22Rv1 (cell line): ENCODE measurements around the gene TBC1D22A.

Experiments
- H3K27ac ChIP-seq: fragments of 450-650 bp; 2 replicates; pipeline ENCODE4 v1.5.1; 2017
- ZFX ChIP-seq: fragments of 450-650 bp; IDR thresholded peaks from 2 replicates; pipeline ENCODE4 v1.6.1; 2017; ENCODE audit warnings: antibody characterized with exemption, borderline replicate concordance
- TF ChIP-seq, protein P1 (sequence below): fragments of 450-650 bp; IDR thresholded peaks from 2 replicates; pipeline ENCODE4 v1.5.1; 2017; ENCODE audit warnings: mild to moderate bottlenecking

TBC1D22A gene

DNA sequence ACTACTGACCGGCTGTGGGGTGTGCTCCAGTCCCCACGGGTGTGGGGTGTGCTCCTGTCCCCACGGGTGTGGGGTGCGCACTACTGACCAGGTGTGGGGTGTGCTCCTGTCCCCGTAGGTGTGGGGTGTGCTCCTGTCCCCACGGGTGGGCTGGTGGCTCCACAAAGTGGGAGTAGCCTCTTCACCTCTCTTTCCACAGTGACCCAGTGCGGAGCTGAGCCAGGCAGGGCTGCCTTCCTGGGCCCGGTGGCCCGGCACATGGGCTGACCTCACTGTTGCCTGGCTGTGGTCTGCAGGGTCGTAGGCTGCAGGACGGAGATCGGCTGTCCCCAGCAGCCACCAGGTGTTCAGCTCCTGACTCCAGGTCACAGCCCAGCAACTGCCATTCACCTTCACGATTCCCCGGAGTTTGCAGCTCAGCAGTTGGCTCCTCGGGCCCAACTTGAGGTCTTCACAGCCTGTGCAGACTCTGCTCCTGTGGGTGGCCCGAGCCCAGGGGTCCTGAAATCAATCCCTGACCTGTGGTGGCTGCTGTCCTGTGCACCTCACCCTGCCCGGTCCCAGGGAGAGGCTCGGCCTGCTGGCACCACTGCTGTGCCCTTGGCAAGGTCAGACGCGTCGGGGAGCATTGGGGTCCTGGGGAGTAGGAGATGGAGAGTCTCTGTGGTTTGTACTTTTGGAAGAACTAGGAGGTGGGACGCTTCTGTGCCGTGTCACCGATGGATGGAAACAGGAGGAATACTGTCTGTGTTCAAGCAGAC, 414.3 kb downstream of the TBC1D22A start:
- H3K27ac ChIP-seq = no peak overlapping the region
- TF ChIP-seq, protein P1, sequence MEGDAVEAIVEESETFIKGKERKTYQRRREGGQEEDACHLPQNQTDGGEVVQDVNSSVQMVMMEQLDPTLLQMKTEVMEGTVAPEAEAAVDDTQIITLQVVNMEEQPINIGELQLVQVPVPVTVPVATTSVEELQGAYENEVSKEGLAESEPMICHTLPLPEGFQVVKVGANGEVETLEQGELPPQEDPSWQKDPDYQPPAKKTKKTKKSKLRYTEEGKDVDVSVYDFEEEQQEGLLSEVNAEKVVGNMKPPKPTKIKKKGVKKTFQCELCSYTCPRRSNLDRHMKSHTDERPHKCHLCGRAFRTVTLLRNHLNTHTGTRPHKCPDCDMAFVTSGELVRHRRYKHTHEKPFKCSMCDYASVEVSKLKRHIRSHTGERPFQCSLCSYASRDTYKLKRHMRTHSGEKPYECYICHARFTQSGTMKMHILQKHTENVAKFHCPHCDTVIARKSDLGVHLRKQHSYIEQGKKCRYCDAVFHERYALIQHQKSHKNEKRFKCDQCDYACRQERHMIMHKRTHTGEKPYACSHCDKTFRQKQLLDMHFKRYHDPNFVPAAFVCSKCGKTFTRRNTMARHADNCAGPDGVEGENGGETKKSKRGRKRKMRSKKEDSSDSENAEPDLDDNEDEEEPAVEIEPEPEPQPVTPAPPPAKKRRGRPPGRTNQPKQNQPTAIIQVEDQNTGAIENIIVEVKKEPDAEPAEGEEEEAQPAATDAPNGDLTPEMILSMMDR = no peak
- TF ChIP-seq ZFX = no peak

DNA sequence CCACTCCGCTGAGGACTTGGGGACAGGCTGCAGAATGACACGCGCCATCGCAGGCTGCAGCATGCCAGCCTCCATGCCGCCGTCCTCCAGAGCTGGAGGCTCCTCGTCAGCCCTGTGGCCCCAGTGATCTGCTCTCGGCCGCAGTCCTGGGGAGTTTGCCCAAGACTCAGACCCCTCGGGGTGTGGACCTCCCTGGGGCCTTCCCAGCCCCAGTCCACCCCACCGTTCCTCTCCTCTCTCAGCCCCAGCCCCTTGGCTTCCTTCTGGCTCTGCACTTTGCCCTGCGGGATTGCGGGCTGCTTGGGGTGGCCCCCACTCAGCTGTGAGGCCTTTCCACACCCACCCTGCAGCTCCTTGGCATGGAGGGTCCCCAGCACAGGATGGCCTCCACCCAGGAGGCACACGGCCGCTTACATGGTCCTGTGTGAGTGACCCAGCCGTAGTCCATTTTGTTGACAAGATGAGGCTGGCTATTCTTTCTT, 414.9 kb downstream of the TBC1D22A start:
- TF ChIP-seq, protein P1 = no peak
- no peak for TF ChIP-seq ZFX
- H3K27ac ChIP-seq = no peak overlapping the region

GRCh38 chr22:47178339-47178738, 415.9 kb downstream of the TBC1D22A start:
- TF ChIP-seq, protein P1 = no peak
- no peak for TF ChIP-seq ZFX
- H3K27ac ChIP-seq = no peak overlapping the region

DNA sequence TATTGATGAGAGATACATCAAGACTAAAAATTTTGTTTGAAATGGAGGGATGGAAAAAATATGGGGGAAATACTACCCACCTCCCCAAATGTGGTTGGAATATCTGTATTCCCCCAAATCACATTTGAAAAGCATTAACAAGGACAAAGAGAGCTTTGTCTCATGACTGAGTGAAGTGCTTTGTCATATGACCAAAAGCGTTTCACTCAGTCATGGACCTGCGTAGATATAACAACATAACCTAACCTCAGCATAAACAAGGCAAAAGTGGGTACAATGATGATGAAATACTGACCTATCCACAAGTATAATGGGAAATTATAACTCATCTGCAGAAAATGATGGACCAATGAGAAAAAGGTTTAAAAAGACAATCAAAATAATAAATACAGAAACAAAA, 418.3 kb downstream of the TBC1D22A start:
- TF ChIP-seq, protein P1 = no peak
- TF ChIP-seq ZFX = no peak
- no peak overlapping the region for H3K27ac ChIP-seq

- TF ChIP-seq ZFX = no peak
- TF ChIP-seq, protein P1 = no peak
These were observed 424.9 kb downstream of the TBC1D22A start for GRCh38 chr22:47187176-47187957.

DNA sequence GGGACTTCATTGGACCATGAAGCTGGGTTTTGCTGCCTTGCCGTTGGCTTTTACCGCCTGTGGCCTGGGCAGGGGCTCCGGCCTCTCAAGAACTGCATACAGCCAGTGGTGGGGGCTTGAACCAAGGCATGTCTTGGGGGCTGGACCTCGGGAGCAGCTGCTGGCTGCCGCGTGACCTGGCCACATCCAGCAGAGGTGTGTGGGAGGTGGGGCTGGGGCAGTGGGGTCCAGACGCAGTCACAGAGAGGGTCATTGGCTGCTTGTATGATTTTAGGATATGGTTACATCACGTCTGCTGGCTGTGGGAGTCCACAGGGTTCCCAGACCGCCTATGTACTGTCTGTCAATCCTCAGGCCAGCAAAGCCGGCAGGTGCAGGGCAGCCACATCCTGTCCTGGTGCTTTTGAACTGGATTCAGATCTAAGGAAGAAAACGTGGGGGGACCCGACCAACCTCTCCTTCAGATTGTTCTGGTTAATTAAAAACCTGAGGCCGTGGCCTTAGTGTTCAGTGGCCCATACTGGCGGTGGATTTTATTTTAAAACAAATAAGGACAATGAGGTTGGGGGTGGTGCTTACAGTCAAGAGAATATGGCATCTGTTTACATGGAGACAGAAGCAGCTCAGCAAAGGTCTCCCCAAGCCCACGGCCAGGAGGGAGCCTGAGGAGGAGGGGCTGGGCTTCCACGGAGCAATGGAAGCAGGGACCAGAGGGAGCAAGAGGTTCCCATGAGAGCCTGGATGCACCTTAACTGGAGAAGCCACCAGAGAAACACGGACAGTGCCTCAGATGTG, 426.0 kb downstream of the TBC1D22A start:
- no peak for TF ChIP-seq ZFX
- TF ChIP-seq, protein P1 = no peak
- no peak overlapping the region for H3K27ac ChIP-seq

More at GRCh38 chr22:47187176-47187957, 424.9 kb downstream of the TBC1D22A start:
- no peak overlapping the region for H3K27ac ChIP-seq
